Lower leg skin (tissue), 3 donors: Measurements from ENCODE around the gene BAIAP2.

Source experiments
- CTCF ChIP-seq, 3 donors: fragments of 450-650 bp; IDR thresholded peaks; one replicate each; pipeline ENCODE4 v1.5.1; 2016; ENCODE audit warnings: antibody characterized with exemption in 3 of 3, mild to moderate bottlenecking in 3 of 3, moderate library complexity in 2 of 3
- POLR2A ChIP-seq, 2 donors: fragments of 450-650 bp; IDR thresholded peaks; one replicate each; pipeline ENCODE4 v1.6.1; 2016 to 2017; ENCODE audit warnings: antibody characterized with exemption in 2 of 2, mild to moderate bottlenecking in 1 of 2, moderate library complexity in 1 of 2

- TF ChIP-seq CTCF (IDR thresholded peaks at IDR 0.05) (no peak), POLR2A (IDR thresholded peaks at IDR 0.05) (no peak)
Observed at GRCh38 chr17:81010935-81011334, 24.0 kb upstream of the BAIAP2 start.
